SH-SY5Y (cell line): ENCODE results near the gene SHMT1.

Source experiments
- GATA2 ChIP-seq: IDR thresholded peaks from 2 replicates; pipeline ENCODE4 v1.6.1; 2011; ENCODE audit warnings: mild to moderate bottlenecking, low read depth, low read length
- GATA3 ChIP-seq: IDR thresholded peaks from 2 replicates; pipeline ENCODE4 v1.6.1; 2011; ENCODE audit warnings: low read depth, mild to moderate bottlenecking, low read length, moderate library complexity

- TF ChIP-seq GATA3 (no peak), GATA2 (no peak)
Observed at GRCh38 chr17:18364166-18364565, 816 bp upstream of the SHMT1 start.
